Measurements from ENCODE around the gene ABLIM1. TPM values are rescaled to one million over a fixed set of nuclear protein-coding genes. Genes with fewer than 3 reads are reported as not detected.

ABLIM1 gene
- total and polyA plus RNA-seq, 2 experiments from 2014 or later: 21.9 to 45.1 TPM

DNA sequence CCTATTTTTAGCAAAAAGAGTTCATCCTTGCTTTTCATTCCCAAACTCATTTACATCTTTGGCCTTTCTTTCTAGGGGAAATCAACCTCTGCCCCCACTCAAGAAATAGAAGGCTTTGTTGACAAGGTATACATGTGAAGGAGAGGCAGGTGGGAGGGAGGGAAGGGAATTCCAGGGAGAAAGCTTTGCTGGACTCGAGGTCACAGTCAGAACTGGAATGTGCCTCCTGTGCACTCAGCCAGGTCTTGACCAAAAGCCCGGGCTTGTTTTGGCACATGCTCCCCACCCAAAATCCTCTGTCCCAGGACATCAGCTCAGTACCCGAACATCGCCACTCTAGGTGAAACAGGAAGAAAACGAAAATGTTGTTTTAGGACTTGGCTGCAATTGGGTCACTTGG is 61.3 kb downstream of the ABLIM1 start:
- H3K9me3 Mint-ChIP-seq: no peaks in the 10 kb centered on the region
- no peak overlapping the region for H3K27ac ChIP-seq (ENCODE audit: low read depth)
- H3K36me3 Mint-ChIP-seq (ENCODE audit: low read depth): no peaks in the 10 kb centered on the region
- no peaks in the 10 kb centered on the region for H4K20me1 ChIP-seq (replicated peaks; ENCODE audit: insufficient read depth)
- H2AFZ ChIP-seq: no peak overlapping the region
- no peak for DNase-seq (ENCODE audit: low spot score)
- H3K36me3 ChIP-seq (ENCODE audit: insufficient read depth): no peaks in the 10 kb centered on the region
- H3K4me3 ChIP-seq: no peak overlapping the region
- H3F3A ChIP-seq (replicated peaks; ENCODE audit: low read depth): no peaks in the 10 kb centered on the region
- ATAC-seq: no peak
- TF ChIP-seq, protein P1, sequence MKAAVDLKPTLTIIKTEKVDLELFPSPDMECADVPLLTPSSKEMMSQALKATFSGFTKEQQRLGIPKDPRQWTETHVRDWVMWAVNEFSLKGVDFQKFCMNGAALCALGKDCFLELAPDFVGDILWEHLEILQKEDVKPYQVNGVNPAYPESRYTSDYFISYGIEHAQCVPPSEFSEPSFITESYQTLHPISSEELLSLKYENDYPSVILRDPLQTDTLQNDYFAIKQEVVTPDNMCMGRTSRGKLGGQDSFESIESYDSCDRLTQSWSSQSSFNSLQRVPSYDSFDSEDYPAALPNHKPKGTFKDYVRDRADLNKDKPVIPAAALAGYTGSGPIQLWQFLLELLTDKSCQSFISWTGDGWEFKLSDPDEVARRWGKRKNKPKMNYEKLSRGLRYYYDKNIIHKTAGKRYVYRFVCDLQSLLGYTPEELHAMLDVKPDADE (IDR thresholded peaks at IDR 0.05): no peak
- TF ChIP-seq EZH2phosphoT487 (IDR thresholded peaks at IDR 0.05; ENCODE audit: unreplicated experiment): no peak
- TF ChIP-seq POLR2AphosphoS5 (IDR thresholded peaks at IDR 0.05; ENCODE audit: low read depth): no peak
- TF ChIP-seq STAT1 (IDR thresholded peaks at IDR 0.05; ENCODE audit: unreplicated experiment): no peak
- TF ChIP-seq, protein P2, sequence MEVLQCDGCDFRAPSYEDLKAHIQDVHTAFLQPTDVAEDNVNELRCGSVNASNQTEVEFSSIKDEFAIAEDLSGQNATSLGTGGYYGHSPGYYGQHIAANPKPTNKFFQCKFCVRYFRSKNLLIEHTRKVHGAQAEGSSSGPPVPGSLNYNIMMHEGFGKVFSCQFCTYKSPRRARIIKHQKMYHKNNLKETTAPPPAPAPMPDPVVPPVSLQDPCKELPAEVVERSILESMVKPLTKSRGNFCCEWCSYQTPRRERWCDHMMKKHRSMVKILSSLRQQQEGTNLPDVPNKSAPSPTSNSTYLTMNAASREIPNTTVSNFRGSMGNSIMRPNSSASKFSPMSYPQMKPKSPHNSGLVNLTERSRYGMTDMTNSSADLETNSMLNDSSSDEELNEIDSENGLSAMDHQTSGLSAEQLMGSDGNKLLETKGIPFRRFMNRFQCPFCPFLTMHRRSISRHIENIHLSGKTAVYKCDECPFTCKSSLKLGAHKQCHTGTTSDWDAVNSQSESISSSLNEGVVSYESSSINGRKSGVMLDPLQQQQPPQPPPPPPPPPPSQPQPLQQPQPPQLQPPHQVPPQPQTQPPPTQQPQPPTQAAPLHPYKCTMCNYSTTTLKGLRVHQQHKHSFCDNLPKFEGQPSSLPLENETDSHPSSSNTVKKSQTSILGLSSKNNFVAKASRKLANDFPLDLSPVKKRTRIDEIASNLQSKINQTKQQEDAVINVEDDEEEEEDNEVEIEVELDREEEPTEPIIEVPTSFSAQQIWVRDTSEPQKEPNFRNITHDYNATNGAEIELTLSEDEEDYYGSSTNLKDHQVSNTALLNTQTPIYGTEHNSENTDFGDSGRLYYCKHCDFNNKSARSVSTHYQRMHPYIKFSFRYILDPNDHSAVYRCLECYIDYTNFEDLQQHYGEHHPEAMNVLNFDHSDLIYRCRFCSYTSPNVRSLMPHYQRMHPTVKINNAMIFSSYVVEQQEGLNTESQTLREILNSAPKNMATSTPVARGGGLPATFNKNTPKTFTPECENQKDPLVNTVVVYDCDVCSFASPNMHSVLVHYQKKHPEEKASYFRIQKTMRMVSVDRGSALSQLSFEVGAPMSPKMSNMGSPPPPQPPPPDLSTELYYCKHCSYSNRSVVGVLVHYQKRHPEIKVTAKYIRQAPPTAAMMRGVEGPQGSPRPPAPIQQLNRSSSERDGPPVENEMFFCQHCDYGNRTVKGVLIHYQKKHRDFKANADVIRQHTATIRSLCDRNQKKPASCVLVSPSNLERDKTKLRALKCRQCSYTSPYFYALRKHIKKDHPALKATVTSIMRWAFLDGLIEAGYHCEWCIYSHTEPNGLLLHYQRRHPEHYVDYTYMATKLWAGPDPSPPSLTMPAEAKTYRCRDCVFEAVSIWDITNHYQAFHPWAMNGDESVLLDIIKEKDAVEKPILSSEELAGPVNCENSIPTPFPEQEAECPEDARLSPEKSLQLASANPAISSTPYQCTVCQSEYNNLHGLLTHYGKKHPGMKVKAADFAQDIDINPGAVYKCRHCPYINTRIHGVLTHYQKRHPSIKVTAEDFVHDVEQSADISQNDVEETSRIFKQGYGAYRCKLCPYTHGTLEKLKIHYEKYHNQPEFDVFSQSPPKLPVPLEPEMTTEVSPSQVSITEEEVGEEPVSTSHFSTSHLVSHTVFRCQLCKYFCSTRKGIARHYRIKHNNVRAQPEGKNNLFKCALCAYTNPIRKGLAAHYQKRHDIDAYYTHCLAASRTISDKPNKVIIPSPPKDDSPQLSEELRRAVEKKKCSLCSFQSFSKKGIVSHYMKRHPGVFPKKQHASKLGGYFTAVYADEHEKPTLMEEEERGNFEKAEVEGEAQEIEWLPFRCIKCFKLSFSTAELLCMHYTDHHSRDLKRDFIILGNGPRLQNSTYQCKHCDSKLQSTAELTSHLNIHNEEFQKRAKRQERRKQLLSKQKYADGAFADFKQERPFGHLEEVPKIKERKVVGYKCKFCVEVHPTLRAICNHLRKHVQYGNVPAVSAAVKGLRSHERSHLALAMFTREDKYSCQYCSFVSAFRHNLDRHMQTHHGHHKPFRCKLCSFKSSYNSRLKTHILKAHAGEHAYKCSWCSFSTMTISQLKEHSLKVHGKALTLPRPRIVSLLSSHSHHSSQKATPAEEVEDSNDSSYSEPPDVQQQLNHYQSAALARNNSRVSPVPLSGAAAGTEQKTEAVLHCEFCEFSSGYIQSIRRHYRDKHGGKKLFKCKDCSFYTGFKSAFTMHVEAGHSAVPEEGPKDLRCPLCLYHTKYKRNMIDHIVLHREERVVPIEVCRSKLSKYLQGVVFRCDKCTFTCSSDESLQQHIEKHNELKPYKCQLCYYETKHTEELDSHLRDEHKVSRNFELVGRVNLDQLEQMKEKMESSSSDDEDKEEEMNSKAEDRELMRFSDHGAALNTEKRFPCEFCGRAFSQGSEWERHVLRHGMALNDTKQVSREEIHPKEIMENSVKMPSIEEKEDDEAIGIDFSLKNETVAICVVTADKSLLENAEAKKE (CRISPR knock-in tag; IDR thresholded peaks at IDR 0.05): no peak
- TF ChIP-seq CREB1 (CRISPR knock-in tag; IDR thresholded peaks at IDR 0.05; ENCODE audit: low read depth): no peak
- no peak for TF ChIP-seq ZNF114 (CRISPR knock-in tag; IDR thresholded peaks at IDR 0.05)
- no peak for TF ChIP-seq EZH2 (IDR thresholded peaks at IDR 0.05; ENCODE audit: low read depth, unreplicated experiment)
- TF ChIP-seq NANOG (IDR thresholded peaks at IDR 0.05; ENCODE audit: borderline replicate concordance): no peak
- TF ChIP-seq ZNF331 (CRISPR knock-in tag; IDR thresholded peaks at IDR 0.05; ENCODE audit: low read depth): no peak
- TF ChIP-seq JUNB (IDR thresholded peaks at IDR 0.05; ENCODE audit: unreplicated experiment): no peak
- TF ChIP-seq, protein P3, sequence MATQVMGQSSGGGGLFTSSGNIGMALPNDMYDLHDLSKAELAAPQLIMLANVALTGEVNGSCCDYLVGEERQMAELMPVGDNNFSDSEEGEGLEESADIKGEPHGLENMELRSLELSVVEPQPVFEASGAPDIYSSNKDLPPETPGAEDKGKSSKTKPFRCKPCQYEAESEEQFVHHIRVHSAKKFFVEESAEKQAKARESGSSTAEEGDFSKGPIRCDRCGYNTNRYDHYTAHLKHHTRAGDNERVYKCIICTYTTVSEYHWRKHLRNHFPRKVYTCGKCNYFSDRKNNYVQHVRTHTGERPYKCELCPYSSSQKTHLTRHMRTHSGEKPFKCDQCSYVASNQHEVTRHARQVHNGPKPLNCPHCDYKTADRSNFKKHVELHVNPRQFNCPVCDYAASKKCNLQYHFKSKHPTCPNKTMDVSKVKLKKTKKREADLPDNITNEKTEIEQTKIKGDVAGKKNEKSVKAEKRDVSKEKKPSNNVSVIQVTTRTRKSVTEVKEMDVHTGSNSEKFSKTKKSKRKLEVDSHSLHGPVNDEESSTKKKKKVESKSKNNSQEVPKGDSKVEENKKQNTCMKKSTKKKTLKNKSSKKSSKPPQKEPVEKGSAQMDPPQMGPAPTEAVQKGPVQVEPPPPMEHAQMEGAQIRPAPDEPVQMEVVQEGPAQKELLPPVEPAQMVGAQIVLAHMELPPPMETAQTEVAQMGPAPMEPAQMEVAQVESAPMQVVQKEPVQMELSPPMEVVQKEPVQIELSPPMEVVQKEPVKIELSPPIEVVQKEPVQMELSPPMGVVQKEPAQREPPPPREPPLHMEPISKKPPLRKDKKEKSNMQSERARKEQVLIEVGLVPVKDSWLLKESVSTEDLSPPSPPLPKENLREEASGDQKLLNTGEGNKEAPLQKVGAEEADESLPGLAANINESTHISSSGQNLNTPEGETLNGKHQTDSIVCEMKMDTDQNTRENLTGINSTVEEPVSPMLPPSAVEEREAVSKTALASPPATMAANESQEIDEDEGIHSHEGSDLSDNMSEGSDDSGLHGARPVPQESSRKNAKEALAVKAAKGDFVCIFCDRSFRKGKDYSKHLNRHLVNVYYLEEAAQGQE (IDR thresholded peaks at IDR 0.05; ENCODE audit: unreplicated experiment): no peak
- TF ChIP-seq, protein P4, sequence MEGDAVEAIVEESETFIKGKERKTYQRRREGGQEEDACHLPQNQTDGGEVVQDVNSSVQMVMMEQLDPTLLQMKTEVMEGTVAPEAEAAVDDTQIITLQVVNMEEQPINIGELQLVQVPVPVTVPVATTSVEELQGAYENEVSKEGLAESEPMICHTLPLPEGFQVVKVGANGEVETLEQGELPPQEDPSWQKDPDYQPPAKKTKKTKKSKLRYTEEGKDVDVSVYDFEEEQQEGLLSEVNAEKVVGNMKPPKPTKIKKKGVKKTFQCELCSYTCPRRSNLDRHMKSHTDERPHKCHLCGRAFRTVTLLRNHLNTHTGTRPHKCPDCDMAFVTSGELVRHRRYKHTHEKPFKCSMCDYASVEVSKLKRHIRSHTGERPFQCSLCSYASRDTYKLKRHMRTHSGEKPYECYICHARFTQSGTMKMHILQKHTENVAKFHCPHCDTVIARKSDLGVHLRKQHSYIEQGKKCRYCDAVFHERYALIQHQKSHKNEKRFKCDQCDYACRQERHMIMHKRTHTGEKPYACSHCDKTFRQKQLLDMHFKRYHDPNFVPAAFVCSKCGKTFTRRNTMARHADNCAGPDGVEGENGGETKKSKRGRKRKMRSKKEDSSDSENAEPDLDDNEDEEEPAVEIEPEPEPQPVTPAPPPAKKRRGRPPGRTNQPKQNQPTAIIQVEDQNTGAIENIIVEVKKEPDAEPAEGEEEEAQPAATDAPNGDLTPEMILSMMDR (conservative IDR thresholded peaks at IDR 0.05; ENCODE audit: low read depth in 2 of 2): no peak
- H3K79me2 ChIP-seq (replicated peaks; ENCODE audit: insufficient read depth): no peaks in the 10 kb centered on the region
- no peaks in the 10 kb centered on the region for H3K4me1 Mint-ChIP-seq
- H3K4me1 ChIP-seq (ENCODE audit: insufficient read depth): no peaks in the 10 kb centered on the region
- H3K4me3 Mint-ChIP-seq: no peak overlapping the region
- H3K27me3 Mint-ChIP-seq (ENCODE audit: insufficient read depth, low read depth, poor library complexity): peaks cover 5% of the 10 kb centered on the region
- H3K4me2 ChIP-seq: no peak overlapping the region
- H3K27ac Mint-ChIP-seq: no peak overlapping the region
- H3K27me3 ChIP-seq (ENCODE audit: insufficient read depth): no peaks in the 10 kb centered on the region
- no peaks in the 10 kb centered on the region for H3K9me2 ChIP-seq (ENCODE audit: insufficient read depth)
